Mesothelial cell of epicardium (in vitro differentiated cells): Measurements from ENCODE around the gene CDKAL1. TPM values are rescaled to one million over a fixed set of nuclear protein-coding genes. Genes with fewer than 3 reads are reported as not detected.
A peak's percentile ranks its signal among the peaks of the same experiment; 100 is the strongest.

Experiments used
- DNase-seq, 2 experiments: peaks; one replicate each; pipeline ENCODE4 v3.0.0; 2021; ENCODE audit warnings: low spot score in 2 of 2; ENCODE audit not compliant: unreplicated experiment in 2 of 2
- H3K27ac Mint-ChIP-seq: 2 replicates; pipeline ENCODE4 v1.8.0; 2021; ENCODE audit warnings: mixed read lengths
- H3K27me3 Mint-ChIP-seq: 2 replicates; pipeline ENCODE4 v1.8.0; 2021; ENCODE audit warnings: low read depth, mixed read lengths
- H3K36me3 Mint-ChIP-seq: 2 replicates; pipeline ENCODE4 v1.8.0; 2021; ENCODE audit warnings: mixed read lengths
- H3K4me1 Mint-ChIP-seq: 2 replicates; pipeline ENCODE4 v1.8.0; 2021; ENCODE audit warnings: mixed read lengths
- H3K4me3 Mint-ChIP-seq: 2 replicates; pipeline ENCODE4 v1.8.0; 2021; ENCODE audit warnings: mild to moderate bottlenecking, moderate library complexity, mixed read lengths
- H3K9me3 Mint-ChIP-seq: 2 replicates; pipeline ENCODE4 v1.8.0; 2021; ENCODE audit warnings: mixed read lengths
- CTCF ChIP-seq: fragments of 200-600 bp; sonication (generic); IDR thresholded peaks from one replicate; pipeline ENCODE4 v1.5.0; 2021; ENCODE audit warnings: antibody characterized with exemption; ENCODE audit not compliant: unreplicated experiment
- total RNA-seq: library from RNA; stranded (reverse); gene quantifications from 3 replicates; pipeline ENCODE4 v1.2.1, GENCODE V29; 2021

CDKAL1 gene
- total RNA-seq, 1 donor from 2014 or later, result 22.6 TPM

GRCh38 chr6:21281366-21281765 is 747.1 kb downstream of the CDKAL1 start:
- TF ChIP-seq CTCF, result no peak
- peaks cover 7% of the 10 kb centered on the region for H3K9me3 Mint-ChIP-seq
- peaks cover 42% of the 10 kb centered on the region for H3K4me1 Mint-ChIP-seq
- DNase-seq, result no peak
- no peak overlapping the region for H3K4me3 Mint-ChIP-seq
- no peaks in the 10 kb centered on the region for H3K27me3 Mint-ChIP-seq
- H3K27ac Mint-ChIP-seq, result peak overlapping the region; percentile 32
- H3K36me3 Mint-ChIP-seq, result no peaks in the 10 kb centered on the region

Other genes with a start within 250 kb of the CDKAL1 start
- gene E2F3, start 132.6 kb upstream of the CDKAL1 start, total RNA-seq, result 24.2 to 24.7 TPM (median 24.4 TPM) in 3 replicates